K562 (cell line): ENCODE data around the gene DOCK1. TPM values are rescaled to one million over a fixed set of nuclear protein-coding genes. Genes with fewer than 3 reads are reported as not detected.

Experiments used
- ATAC-seq: fragments of 200-7000 bp; cut with Tn5 transposase; 3 replicates; pipeline ENCODE4 v1.9.1; 2020; ENCODE audit warnings: moderate library complexity
- BruUV-seq: library from RNA; stranded (reverse); fragments of 400-500 nt; replicated peaks from 2 replicates; lab custom pipeline; 2021; lab: Mats Ljungman, UMichigan
- CTCF ChIA-PET: fragments of 300-600 bp; formaldehyde crosslinking; extraction: SDS; loops from one replicate; lab custom pipeline; 2021; ENCODE audit warnings: low intra/inter-chr PET ratio; lab: Yijun Ruan, JAX
- POLR2A ChIA-PET: fragments of 300-600, 350-650 bp; sonication (Branson Sonifier 250); formaldehyde crosslinking; extraction: SDS; loops from one replicate; lab custom pipeline; 2021; ENCODE audit warnings: antibody characterized with exemption, inconsistent platforms; lab: Yijun Ruan, JAX
- DNase-seq, 4 experiments: peaks; one replicate each; pipeline versions ENCODE4 v3.0.0 to v3.0.0-alpha.2; 2011 to 2018; ENCODE audit warnings: low spot score in 3 of 4, mixed read lengths in 3 of 4; ENCODE audit errors: extremely low read depth in 1 of 4
- FAIRE-seq: peaks from 2 replicates; lab custom pipeline; 2011; peaks lifted over from hg19 to GRCh38; lab: Jason Lieb, UNC
- H2AFZ ChIP-seq: 2 replicates; pipeline ENCODE4 v1.6.0; 2011; ENCODE audit warnings: low read depth, low read length, control low read depth, inconsistent platforms
- H3K27ac ChIP-seq: fragments of 200-600 bp; 3 replicates; pipeline ENCODE4 v1.8.0; 2011; ENCODE audit warnings: low read depth, mild to moderate bottlenecking, control low read depth, inconsistent platforms, low read length, moderate library complexity, mixed read lengths; ENCODE audit errors: extremely low read depth
- H3K27me3 ChIP-seq, 2 experiments: fragments of 300-600 bp in 1 of 2; 2 replicates in 1 of 2; 3 replicates in 1 of 2; pipeline versions ENCODE4 v1.6.0 to v1.8.0; 2011; ENCODE audit warnings: inconsistent platforms in 2 of 2, low read length in 2 of 2, mild to moderate bottlenecking in 1 of 2, mixed read lengths in 1 of 2, moderate library complexity in 1 of 2; ENCODE audit not compliant: control insufficient read depth in 2 of 2, insufficient read depth in 2 of 2
- H3K36me3 ChIP-seq: fragments of 300-600 bp; 3 replicates; pipeline ENCODE4 v1.8.0; 2011; ENCODE audit warnings: mild to moderate bottlenecking, low read length, inconsistent platforms; ENCODE audit not compliant: control insufficient read depth, insufficient read depth
- H3K4me1 ChIP-seq, 2 experiments: fragments of 200-600 bp in 1 of 2; replicated peaks in 1 of 2; 2 replicates in 1 of 2; 3 replicates in 1 of 2; pipeline versions ENCODE4 v1.5.1 to v1.8.0; 2011; ENCODE audit warnings: inconsistent platforms in 2 of 2, low read length in 2 of 2, mild to moderate bottlenecking in 1 of 2, mixed read lengths in 1 of 2, moderate library complexity in 1 of 2; ENCODE audit not compliant: control insufficient read depth in 2 of 2, insufficient read depth in 2 of 2
- H3K4me2 ChIP-seq: 2 replicates; pipeline ENCODE4 v1.6.1; 2011; ENCODE audit warnings: low read length, control low read depth, inconsistent platforms, mixed read lengths; ENCODE audit not compliant: insufficient read depth
- H3K4me3 ChIP-seq: fragments of 200-600 bp; sonication (generic), shearing (Covaris generic); 2 replicates; pipeline ENCODE4 v1.5.1; 2016; ENCODE audit warnings: control low read depth, inconsistent platforms
- H3K79me2 ChIP-seq: fragments of 200-600 bp; 3 replicates; pipeline ENCODE4 v1.8.0; 2011; ENCODE audit warnings: low read length, inconsistent platforms; ENCODE audit not compliant: control insufficient read depth, insufficient read depth
- H3K9ac ChIP-seq, 2 experiments: 2 replicates each; pipeline versions ENCODE4 v1.6.0 to v1.6.1; 2011; ENCODE audit warnings: low read depth in 2 of 2, low read length in 2 of 2, control low read depth in 1 of 2, inconsistent platforms in 1 of 2, mild to moderate bottlenecking in 1 of 2, mixed read lengths in 1 of 2; ENCODE audit not compliant: insufficient read depth in 1 of 2
- H3K9me1 ChIP-seq: one replicate; pipeline ENCODE4 v1.6.0; 2011; ENCODE audit warnings: inconsistent platforms, mild to moderate bottlenecking, low read length, moderate library complexity; ENCODE audit not compliant: control insufficient read depth, insufficient read depth
- H3K9me3 ChIP-seq: replicated peaks from 2 replicates; pipeline ENCODE4 v1.5.1; 2011; ENCODE audit warnings: low read depth, low read length, inconsistent platforms; ENCODE audit not compliant: control insufficient read depth, insufficient read depth
- H4K20me1 ChIP-seq: replicated peaks from 2 replicates; pipeline ENCODE4 v1.6.1; 2011; ENCODE audit warnings: low read length, inconsistent platforms, mixed read lengths; ENCODE audit not compliant: control insufficient read depth, insufficient read depth
- CHCHD3 ChIP-seq: fragments of 250-450 bp; sonication (Bioruptor Pico); IDR thresholded peaks from 2 replicates; pipeline ENCODE4 v2.1.2; 2022; ENCODE audit warnings: mild to moderate bottlenecking
- DIDO1 ChIP-seq: fragments of 450-650 bp; IDR thresholded peaks from 2 replicates; pipeline ENCODE4 v1.6.1; 2016; ENCODE audit warnings: low read depth, missing biosample characterization, missing genetic modification characterization
- FOXA3 ChIP-seq, 2 experiments: fragments of 450-650 bp in 1 of 2; sonication (generic) in 1 of 2; formaldehyde crosslinking; IDR thresholded peaks in 1 of 2; conservative IDR thresholded peaks in 1 of 2; 2 replicates each; pipeline versions ENCODE4 v1.4.0 to v1.8.0; 2020 to 2022; ENCODE audit warnings: mild to moderate bottlenecking in 2 of 2, missing genetic modification reagents in 1 of 2
- HDAC2 ChIP-seq: fragments of 450-650 bp; IDR thresholded peaks from 2 replicates; pipeline ENCODE4 v1.6.1; 2016; ENCODE audit warnings: mild to moderate bottlenecking
- HINFP ChIP-seq: fragments of 450-650 bp; conservative IDR thresholded peaks from 2 replicates; pipeline ENCODE4 v1.6.1; 2016; ENCODE audit warnings: missing genetic modification characterization, low read depth, mild to moderate bottlenecking, control low read depth, missing compliant biosample characterization
- MBD1 ChIP-seq: fragments of 250-450 bp; sonication (Bioruptor Pico); IDR thresholded peaks from 2 replicates; pipeline ENCODE4 v1.8.0; 2022; ENCODE audit warnings: inconsistent platforms
- RBM17 ChIP-seq: fragments of 200-400 bp; formaldehyde crosslinking; IDR thresholded peaks from 2 replicates; pipeline ENCODE4 v1.6.1; 2017; ENCODE audit warnings: low read depth, mild to moderate bottlenecking, low read length, borderline replicate concordance
- SREBF1 ChIP-seq: fragments of 150-350 bp; IDR thresholded peaks from 2 replicates; pipeline ENCODE4 v1.6.1; 2014; ENCODE audit warnings: antibody characterized with exemption, low read depth, low read length, borderline replicate concordance
- SRSF3 ChIP-seq: fragments of 200-400 bp; formaldehyde crosslinking; IDR thresholded peaks from 2 replicates; pipeline ENCODE4 v1.6.1; 2016; ENCODE audit warnings: mild to moderate bottlenecking, low read length, moderate library complexity; ENCODE audit not compliant: insufficient read depth
- TFAM ChIP-seq: fragments of 250-450 bp; sonication (Bioruptor Pico); conservative IDR thresholded peaks from 2 replicates; pipeline ENCODE4 v1.5.0; 2021; ENCODE audit warnings: mild to moderate bottlenecking, moderate library complexity
- THAP12 ChIP-seq: fragments of 250-450 bp; sonication (Bioruptor Pico); IDR thresholded peaks from 2 replicates; pipeline ENCODE4 v1.9.0; 2021; ENCODE audit warnings: mild to moderate bottlenecking, inconsistent platforms
- ZNF239 ChIP-seq: fragments of 250-450 bp; sonication (Bioruptor Pico); IDR thresholded peaks from 2 replicates; pipeline ENCODE4 v1.4.0; 2020; ENCODE audit warnings: mild to moderate bottlenecking
- ZNF431 ChIP-seq: sonication (generic); formaldehyde crosslinking; IDR thresholded peaks from 2 replicates; pipeline ENCODE4 v1.8.0; 2022; ENCODE audit warnings: mild to moderate bottlenecking, missing genetic modification reagents
- ZNF436 ChIP-seq: fragments of 250-450, 450-650 bp; sonication (Bioruptor Pico); formaldehyde crosslinking; IDR thresholded peaks from 2 replicates; pipeline ENCODE4 v1.7.0; 2020; ENCODE audit warnings: mild to moderate bottlenecking
- ZNF511 ChIP-seq: sonication (generic); formaldehyde crosslinking; IDR thresholded peaks from 2 replicates; pipeline ENCODE4 v1.8.0; 2022; ENCODE audit warnings: mild to moderate bottlenecking, missing genetic modification reagents
- WGBS: fragments of 100-300 bp; shearing (Covaris generic); methylation state at CpG from one replicate; pipeline ENCODE4 v1.1.6; 2016; ENCODE audit warnings: low coverage, mixed read lengths; ENCODE audit not compliant: insufficient coverage; ENCODE audit errors: missing lambda C conversion rate; 5-methylcytosine and 5-hydroxymethylcytosine counted together
- in situ Hi-C: fragments of 300-500 bp; cut with MboI; formaldehyde crosslinking; loops from 4 replicates; pipeline ENCODE4 v1.15.0; 2018; ENCODE audit warnings: inconsistent platforms, mixed read lengths
- intact Hi-C: fragments of 100-400 bp; cut with micrococcal nuclease; formaldehyde crosslinking; loops from 2 replicates; pipeline ENCODE4 v1.14.2; 2022
- polyA plus RNA-seq, 8 experiments: library from polyadenylated mRNA; depleted of rRNA in 4 of 8; stranded (reverse) in 5 of 8; unstranded in 3 of 8; fragments of >200 nt; fragmentation: Nextera tagmentation in 2 of 8; fragmentation: Illumina TruSeq in 1 of 8; extraction: Ambion mirVana in 2 of 8; extraction: Trizol in 1 of 8; gene quantifications; 2 replicates each; pipeline versions ENCODE4 v1.2.1 to v1.2.3, GENCODE V29; 2011 to 2014; ENCODE audit warnings: inconsistent platforms in 1 of 8, missing spikeins in 1 of 8
- total RNA-seq, 7 experiments: library from RNA; depleted of rRNA in 6 of 7; stranded (reverse); fragments of >200 nt in 6 of 7; fragmentation: Illumina TruSeq in 2 of 7; extraction: Trizol in 2 of 7; gene quantifications; 2 replicates each; pipeline versions ENCODE4 v1.2.1 to v1.2.3, GENCODE V29; 2011 to 2021; ENCODE audit warnings: low replicate concordance in 1 of 7

DOCK1 gene
- total and polyA plus RNA-seq, 9 of the 15 experiments (the other 6 are each of a cell fraction or from before 2014, with no cell fraction given): 0.31 TPM; not detected in 8

GRCh38 chr10:127142856-127143255, 237.6 kb downstream of the DOCK1 start:
- no peak for DNase-seq
- WGBS: 0% methylated on average over 4 of the region's 5 CpGs
- CTCF ChIA-PET: no interaction called here

More at GRCh38 chr10:127142856-127143255, 237.6 kb downstream of the DOCK1 start:
- H3K4me3 ChIP-seq: no peak overlapping the region
- no peak overlapping the region for H3K27ac ChIP-seq
- intact Hi-C loops: no loop called here
- no peaks in the 10 kb centered on the region for H3K27me3 ChIP-seq
- no peak overlapping the region for H3K4me2 ChIP-seq
- TF ChIP-seq HINFP (tag) (no peak), SRSF3 (no peak), TFAM (CRISPR knock-in tag) (no peak), ZNF431 (CRISPR knock-in tag) (no peak), THAP12 (CRISPR knock-in tag) (no peak), ZNF511 (no peak), SREBF1 (no peak), ZNF436 (CRISPR knock-in tag) (no peak), CHCHD3 (CRISPR knock-in tag) (no peak), DIDO1 (tag) (no peak), HDAC2 (no peak), MBD1 (no peak), ZNF239 (CRISPR knock-in tag) (no peak), RBM17 (no peak), FOXA3 (CRISPR knock-in tag; conservative IDR thresholded peaks at IDR 0.05 in 1 of 2, IDR thresholded peaks at IDR 0.05 in 1 of 2) (no peak)
- H3K4me1 ChIP-seq: no peaks in the 10 kb centered on the region
- no peak for FAIRE-seq
- no TSS peak for BruUV-seq
- H3K36me3 ChIP-seq: no peaks in the 10 kb centered on the region
- H2AFZ ChIP-seq: no peak overlapping the region
- in situ Hi-C loops: no loop called here
- H3K79me2 ChIP-seq: no peaks in the 10 kb centered on the region
- no peaks in the 10 kb centered on the region for H3K9me3 ChIP-seq
- H3K9me1 ChIP-seq: no peaks in the 10 kb centered on the region
- H4K20me1 ChIP-seq: no peaks in the 10 kb centered on the region
- POLR2A ChIA-PET: no interaction called here
- ATAC-seq: no peak
- H3K9ac ChIP-seq: no peak overlapping the region
